Measurements from ENCODE around the gene PHLDA2. TPM values are rescaled to one million over a fixed set of nuclear protein-coding genes. Genes with fewer than 3 reads are reported as not detected.

Gene PHLDA2
- total RNA-seq, 2 experiments from 2014 or later, result 3.6 to 3.7 TPM

DNA sequence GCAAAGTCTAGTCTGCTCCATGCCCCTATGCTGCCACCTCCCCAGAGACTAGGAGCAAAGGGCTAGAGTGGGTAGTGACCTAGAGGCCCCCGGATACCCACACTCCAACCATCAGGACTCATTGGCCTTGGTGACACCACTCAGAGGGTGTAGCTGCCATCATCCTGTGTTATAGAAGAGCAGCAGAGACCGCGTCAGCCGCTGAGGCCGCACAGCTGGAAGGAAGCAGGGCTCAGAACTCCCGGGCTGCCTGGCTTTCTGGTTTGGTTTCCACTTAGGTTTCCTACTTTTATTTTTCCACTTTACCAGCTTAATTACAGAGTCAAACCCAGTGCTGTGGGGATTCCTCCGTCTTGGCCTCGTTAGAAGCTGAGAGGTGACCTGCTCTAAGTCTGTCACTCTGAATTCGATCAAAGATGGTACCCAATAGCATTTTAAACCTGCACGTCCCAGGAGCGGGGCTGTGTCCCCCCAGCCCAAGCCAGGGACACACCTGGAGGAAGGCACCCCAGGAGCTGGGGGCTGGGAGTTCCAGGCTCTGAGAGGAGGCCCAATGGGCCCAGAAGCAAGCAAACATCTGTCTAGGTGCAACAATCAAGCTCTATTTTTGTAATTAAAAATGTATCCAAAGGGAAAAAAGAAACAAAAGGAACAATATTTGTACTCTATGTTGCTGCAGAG lies 41.6 kb downstream of the PHLDA2 start:
- POLR2A ChIA-PET, result interaction anchor here (0.6 to 1.8 kb wide), 4 partner anchors 9 to 355 kb away, joined by 3 to 13 read pairs (median 3); partner anchors contain the start of gene KCNQ1OT1
- DNase-seq (no peak), ATAC-seq (no peak)
- Mint-ChIP-seq H3K27ac (no peak overlapping the region), H3K36me3 (ENCODE audit: low read depth) (no peaks in the 10 kb centered on the region), H3K4me1 (ENCODE audit: low read depth) (peaks cover 17% of the 10 kb centered on the region), H3K27me3 (peaks cover 5% of the 10 kb centered on the region), H3K9me3 (no peaks in the 10 kb centered on the region), H3K4me3 (no peak overlapping the region)
- TF ChIP-seq, protein P1, sequence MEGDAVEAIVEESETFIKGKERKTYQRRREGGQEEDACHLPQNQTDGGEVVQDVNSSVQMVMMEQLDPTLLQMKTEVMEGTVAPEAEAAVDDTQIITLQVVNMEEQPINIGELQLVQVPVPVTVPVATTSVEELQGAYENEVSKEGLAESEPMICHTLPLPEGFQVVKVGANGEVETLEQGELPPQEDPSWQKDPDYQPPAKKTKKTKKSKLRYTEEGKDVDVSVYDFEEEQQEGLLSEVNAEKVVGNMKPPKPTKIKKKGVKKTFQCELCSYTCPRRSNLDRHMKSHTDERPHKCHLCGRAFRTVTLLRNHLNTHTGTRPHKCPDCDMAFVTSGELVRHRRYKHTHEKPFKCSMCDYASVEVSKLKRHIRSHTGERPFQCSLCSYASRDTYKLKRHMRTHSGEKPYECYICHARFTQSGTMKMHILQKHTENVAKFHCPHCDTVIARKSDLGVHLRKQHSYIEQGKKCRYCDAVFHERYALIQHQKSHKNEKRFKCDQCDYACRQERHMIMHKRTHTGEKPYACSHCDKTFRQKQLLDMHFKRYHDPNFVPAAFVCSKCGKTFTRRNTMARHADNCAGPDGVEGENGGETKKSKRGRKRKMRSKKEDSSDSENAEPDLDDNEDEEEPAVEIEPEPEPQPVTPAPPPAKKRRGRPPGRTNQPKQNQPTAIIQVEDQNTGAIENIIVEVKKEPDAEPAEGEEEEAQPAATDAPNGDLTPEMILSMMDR (IDR thresholded peaks at IDR 0.05), result no peak
- CTCF ChIA-PET, result interaction anchor here (0.7 to 13.7 kb wide), 32 partner anchors 8 to 487 kb away, joined by 3 to 412 read pairs (median 4); partner anchors contain the start of genes PHLDA2 and TSSC4
- intact Hi-C loops (cut with micrococcal nuclease), result loop anchor here (1.0 to 5.0 kb wide), 2 partner anchors 354 to 460 kb away; no protein-coding TSS in a partner anchor

DNA sequence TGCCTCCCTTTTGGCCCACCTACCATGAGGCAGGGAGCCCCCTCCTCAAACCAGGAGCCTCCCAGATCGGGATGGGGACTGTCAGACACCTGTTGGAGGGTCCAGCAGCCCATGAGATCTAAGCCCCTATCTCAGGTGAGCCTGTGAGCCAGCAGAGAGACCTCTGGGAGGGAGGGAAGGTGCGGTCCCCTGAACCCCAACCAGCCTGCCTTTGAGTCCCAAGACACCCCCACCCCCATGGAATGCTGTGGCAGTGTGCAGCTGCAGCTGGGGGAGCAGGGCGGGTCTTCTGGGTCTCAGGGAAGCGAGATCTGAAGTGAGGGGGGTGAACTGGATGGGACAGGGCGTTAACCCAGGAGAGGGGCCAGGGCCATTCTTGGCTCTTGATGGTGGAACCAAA lies 42.3 kb downstream of the PHLDA2 start:
- POLR2A ChIA-PET, result interaction anchor here (0.6 to 1.8 kb wide), 5 partner anchors 9 to 354 kb away, joined by 3 to 13 read pairs (median 3); partner anchors contain the start of gene KCNQ1OT1

DNA sequence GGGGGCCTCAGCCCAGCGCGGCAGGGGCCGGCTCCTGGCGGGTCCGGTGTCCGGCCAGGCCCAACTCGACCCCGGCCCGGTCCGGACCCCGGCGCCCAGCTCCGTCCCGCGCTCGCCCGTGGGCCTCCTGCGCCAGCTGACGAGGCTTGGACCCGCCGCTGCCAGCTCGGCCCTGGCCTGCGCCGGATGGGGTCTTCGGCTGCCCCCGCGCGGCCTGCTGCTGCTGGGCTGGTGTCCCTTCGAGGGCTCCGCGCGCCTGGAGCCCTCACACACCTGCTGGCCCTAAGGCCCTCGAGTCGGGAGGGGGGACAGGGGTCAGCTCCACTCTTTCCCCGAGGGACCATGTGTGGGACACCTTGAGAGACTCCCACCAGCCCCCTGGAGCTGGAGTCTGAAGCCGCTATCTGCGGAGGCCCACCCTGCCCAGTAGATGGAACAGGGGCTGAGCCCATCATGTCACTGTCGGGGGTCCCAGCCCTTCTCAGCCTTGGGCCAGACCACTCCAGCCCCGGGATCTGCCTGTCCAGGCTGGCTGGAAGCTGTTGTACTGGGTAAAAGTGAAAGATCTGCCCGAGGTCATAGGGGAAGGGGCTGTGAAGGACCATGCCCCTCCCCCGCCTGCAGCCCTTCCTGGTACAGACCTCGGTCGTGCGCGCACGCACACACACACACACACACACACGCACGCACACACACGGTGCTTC lies 42.9 kb downstream of the PHLDA2 start:
- H3K27me3 Mint-ChIP-seq, result peaks cover 5% of the 10 kb centered on the region
- POLR2A ChIA-PET, result interaction anchor here (1.2 to 1.8 kb wide), 2 partner anchors 10 to 353 kb away, joined by 3 to 13 read pairs; no protein-coding TSS in a partner anchor
- peaks cover 7% of the 10 kb centered on the region for H3K4me1 Mint-ChIP-seq (ENCODE audit: low read depth)
- ATAC-seq (peak; percentile 1), DNase-seq (peak; percentile 42)
- H3K9me3 Mint-ChIP-seq, result no peaks in the 10 kb centered on the region
- H3K27ac Mint-ChIP-seq, result no peak overlapping the region
- CTCF ChIA-PET, result interaction anchor here (0.9 to 13.7 kb wide), 7 partner anchors 9 to 587 kb away, joined by 3 to 412 read pairs (median 4); no protein-coding TSS in a partner anchor
- intact Hi-C loops (cut with micrococcal nuclease), result loop anchor here (5.0 kb wide), 1 partner anchor 459 kb away; no protein-coding TSS in a partner anchor
- TF ChIP-seq, protein P1 (IDR thresholded peaks at IDR 0.05), result no peak
- peak overlapping the region; percentile 35 for H3K4me3 Mint-ChIP-seq
- H3K36me3 Mint-ChIP-seq (ENCODE audit: low read depth), result no peaks in the 10 kb centered on the region

More for the DNA sequence above, 42.3 kb downstream of the PHLDA2 start:
- peaks cover 13% of the 10 kb centered on the region for H3K4me1 Mint-ChIP-seq (ENCODE audit: low read depth)
- H3K27ac Mint-ChIP-seq, result no peak overlapping the region
- peaks cover 5% of the 10 kb centered on the region for H3K27me3 Mint-ChIP-seq
- no peak for DNase-seq
- no peaks in the 10 kb centered on the region for H3K36me3 Mint-ChIP-seq (ENCODE audit: low read depth)
- intact Hi-C loops (cut with micrococcal nuclease), result loop anchor here (5.0 kb wide), 1 partner anchor 460 kb away; no protein-coding TSS in a partner anchor
- H3K4me3 Mint-ChIP-seq, result peak overlapping the region; percentile 35
- TF ChIP-seq, protein P1 (IDR thresholded peaks at IDR 0.05), result no peak
- no peaks in the 10 kb centered on the region for H3K9me3 Mint-ChIP-seq
- no peak for ATAC-seq
- CTCF ChIA-PET, result interaction anchor here (0.9 to 13.7 kb wide), 14 partner anchors 8 to 486 kb away, joined by 3 to 412 read pairs (median 4); partner anchors contain the start of gene TSSC4

DNA sequence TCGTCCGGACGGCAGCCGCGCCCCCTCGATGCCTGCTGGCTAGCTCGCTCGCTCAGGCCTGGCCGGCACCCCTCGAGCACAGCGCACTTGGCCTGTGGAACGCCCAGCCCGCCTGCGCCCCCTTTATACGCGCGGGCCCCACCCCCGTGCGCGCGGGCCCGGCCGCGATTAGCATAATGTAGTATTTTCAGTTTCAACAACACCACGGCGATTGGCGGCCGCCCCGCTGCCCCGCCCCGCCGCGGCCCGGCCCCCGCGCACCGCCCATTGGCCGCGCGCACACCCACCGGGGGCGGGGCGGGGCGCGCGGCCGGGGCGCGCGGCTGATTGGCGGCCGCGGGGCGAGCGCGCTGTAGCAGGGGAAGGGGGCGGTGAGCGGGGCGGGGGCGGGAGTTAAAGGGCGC lies 43.5 kb downstream of the PHLDA2 start, which contains the start of gene CDKN1C:
CDKN1C (minus strand) TSS at position 98 of the 404 bp plus-strand sequence. CDS start 319 bp downstream, outside the sequence.
- ATAC-seq (peak; percentile 87), DNase-seq (peak; percentile 83)
- Mint-ChIP-seq H3K4me1 (ENCODE audit: low read depth) (peaks cover 4% of the 10 kb centered on the region), H3K4me3 (peak within 1 kb of the TSS; percentile 76), H3K36me3 (ENCODE audit: low read depth) (no peaks in the 10 kb centered on the region), H3K9me3 (no peaks in the 10 kb centered on the region), H3K27ac (no peak within 1 kb of the TSS), H3K27me3 (peaks cover 5% of the 10 kb centered on the region)
- POLR2A ChIA-PET, result interaction anchor here (1.2 kb wide), 2 partner anchors 10 to 353 kb away, joined by 3 read pairs; no protein-coding TSS in a partner anchor
- CTCF ChIA-PET, result interaction anchor here (0.9 to 13.7 kb wide), 7 partner anchors 8 to 586 kb away, joined by 3 to 412 read pairs (median 4); no protein-coding TSS in a partner anchor
- intact Hi-C loops (cut with micrococcal nuclease), result loop anchor here (5.0 kb wide), 1 partner anchor 458 kb away; no protein-coding TSS in a partner anchor
- TF ChIP-seq, protein P1 (IDR thresholded peaks at IDR 0.05), result no peak
